GM12878 (cell line): Measurements from ENCODE around the gene TNFRSF6B. TPM values are rescaled to one million over a fixed set of nuclear protein-coding genes. Genes with fewer than 3 reads are reported as not detected.

Source experiments
- ATAC-seq: fragments of 200-7000 bp; cut with Tn5 transposase; 3 replicates; pipeline ENCODE4 v1.9.1; 2020; ENCODE audit warnings: mild to moderate bottlenecking, moderate library complexity
- BruUV-seq: library from RNA; stranded (reverse); fragments of 400-500 nt; replicated peaks from 2 replicates; lab custom pipeline; 2021; lab: Mats Ljungman, UMichigan
- CTCF ChIA-PET: fragments of 300-600 bp; sonication (Branson Sonifier 250); formaldehyde crosslinking; extraction: SDS; loops from one replicate; lab custom pipeline; 2021; ENCODE audit warnings: inconsistent platforms; lab: Yijun Ruan, JAX
- POLR2A ChIA-PET: fragments of 350-600 bp; formaldehyde crosslinking; extraction: SDS; loops from one replicate; lab custom pipeline; 2021; ENCODE audit warnings: inconsistent platforms; lab: Charles Lee
- RAD21 ChIA-PET: fragments of 300-600 bp; sonication (Branson Sonifier 250); formaldehyde crosslinking; loops from one replicate; lab custom pipeline; 2023; ENCODE audit warnings: antibody characterized with exemption; ENCODE audit not compliant: unreplicated experiment; lab: Charles Lee
- SMC1A ChIA-PET: fragments of 300-600 bp; sonication (Branson Sonifier 250); formaldehyde crosslinking; loops from one replicate; lab custom pipeline; 2023; ENCODE audit not compliant: unreplicated experiment, uncharacterized antibody; lab: Charles Lee
- DNase-seq: peaks from one replicate; pipeline ENCODE4 v3.0.0-alpha.2; 2011; ENCODE audit warnings: low read depth, low spot score
- FAIRE-seq: peaks from 3 replicates; lab custom pipeline; 2011; peaks lifted over from hg19 to GRCh38; lab: Jason Lieb, UNC
- H2AFZ ChIP-seq: 2 replicates; pipeline ENCODE4 v1.6.0; 2011; ENCODE audit warnings: low read depth, low read length, control low read depth; ENCODE audit not compliant: control insufficient read depth
- H3K27ac ChIP-seq: 2 replicates; pipeline ENCODE4 v1.5.1; 2011; ENCODE audit warnings: control low read depth; ENCODE audit not compliant: control insufficient read depth, insufficient read depth
- H3K27me3 ChIP-seq, 2 experiments: replicated peaks in 1 of 2; 2 replicates each; pipeline versions ENCODE4 v1.6.0 to v1.6.1; 2011; ENCODE audit warnings: low read length in 1 of 2; ENCODE audit not compliant: control insufficient read depth in 2 of 2, insufficient read depth in 2 of 2
- H3K36me3 ChIP-seq, 2 experiments: 2 replicates each; pipeline ENCODE4 v1.5.1; 2011; ENCODE audit warnings: low read length in 1 of 2; ENCODE audit not compliant: control insufficient read depth in 2 of 2, insufficient read depth in 2 of 2
- H3K4me1 ChIP-seq: 2 replicates; pipeline ENCODE4 v1.6.1; 2011; ENCODE audit warnings: mild to moderate bottlenecking, low read length, moderate library complexity, mixed read lengths; ENCODE audit not compliant: control insufficient read depth, insufficient read depth
- H3K4me2 ChIP-seq: 2 replicates; pipeline ENCODE4 v1.6.0; 2011; ENCODE audit warnings: control low read depth; ENCODE audit not compliant: control insufficient read depth, insufficient read depth
- H3K4me3 ChIP-seq: fragments of 200-600 bp; sonication (generic); 2 replicates; pipeline ENCODE4 v1.5.1; 2016
- H3K79me2 ChIP-seq: 2 replicates; pipeline ENCODE4 v1.6.0; 2011; ENCODE audit warnings: low read length; ENCODE audit not compliant: control insufficient read depth, insufficient read depth
- H3K9ac ChIP-seq: 2 replicates; pipeline ENCODE4 v1.8.0; 2011; ENCODE audit warnings: low read length, control low read depth, mixed read lengths; ENCODE audit not compliant: control insufficient read depth, insufficient read depth
- H3K9me3 ChIP-seq: replicated peaks from 3 replicates; pipeline ENCODE4 v1.5.1; 2011; ENCODE audit warnings: mild to moderate bottlenecking, low read length; ENCODE audit not compliant: control insufficient read depth, insufficient read depth
- H4K20me1 ChIP-seq: 2 replicates; pipeline ENCODE4 v1.6.0; 2011; ENCODE audit not compliant: control insufficient read depth, insufficient read depth
- BRCA1 ChIP-seq: IDR thresholded peaks from 2 replicates; pipeline ENCODE4 v1.6.1; 2011; ENCODE audit warnings: low read depth, low read length, improper control_type of control experiment
- DPF2 ChIP-seq: fragments of 450-650 bp; IDR thresholded peaks from 2 replicates; pipeline ENCODE4 v1.6.1; 2017; ENCODE audit warnings: mild to moderate bottlenecking
- HSF1 ChIP-seq: fragments of 150-350 bp; IDR thresholded peaks from 2 replicates; pipeline ENCODE4 v1.6.1; 2014; ENCODE audit warnings: mild to moderate bottlenecking, low read depth, low read length
- KAT2A ChIP-seq: conservative IDR thresholded peaks from 2 replicates; pipeline ENCODE4 v1.6.1; 2011; ENCODE audit warnings: low read depth, low read length; ENCODE audit not compliant: control insufficient read depth
- KDM1A ChIP-seq: fragments of 200-600 bp; sonication (generic); IDR thresholded peaks from 2 replicates; pipeline ENCODE4 v1.6.1; 2016; ENCODE audit warnings: borderline replicate concordance
- MEF2B ChIP-seq: fragments of 450-650 bp; IDR thresholded peaks from 2 replicates; pipeline ENCODE4 v1.6.1; 2018; ENCODE audit warnings: mild to moderate bottlenecking, moderate library complexity; ENCODE audit not compliant: partially characterized antibody, poor library complexity, severe bottlenecking
- NRF1 ChIP-seq: conservative IDR thresholded peaks from 2 replicates; pipeline ENCODE4 v1.6.1; 2011; ENCODE audit warnings: mild to moderate bottlenecking, low read depth, low read length, improper control_type of control experiment
- RBBP5 ChIP-seq: fragments of 200-600 bp; sonication (generic); conservative IDR thresholded peaks from 2 replicates; pipeline ENCODE4 v1.6.1; 2016
- SIX5 ChIP-seq: IDR thresholded peaks from 2 replicates; pipeline ENCODE4 v1.6.1; 2011; ENCODE audit warnings: mild to moderate bottlenecking, low read depth, low read length, moderate library complexity; ENCODE audit not compliant: severe bottlenecking
- SP1 ChIP-seq: IDR thresholded peaks from one replicate; pipeline ENCODE4 v1.6.1; 2011; ENCODE audit warnings: low read depth, low read length
- SRF ChIP-seq, 2 experiments: IDR thresholded peaks; 2 replicates each; pipeline ENCODE4 v1.6.1; 2011; ENCODE audit warnings: low read depth in 2 of 2, low read length in 2 of 2, mild to moderate bottlenecking in 1 of 2, moderate library complexity in 1 of 2
- STAT3 ChIP-seq: IDR thresholded peaks from 2 replicates; pipeline ENCODE4 v1.6.1; 2011; ENCODE audit warnings: low read depth, low read length, improper control_type of control experiment
- TCF3 ChIP-seq: IDR thresholded peaks from 2 replicates; pipeline ENCODE4 v1.6.1; 2012; ENCODE audit warnings: low read depth, mild to moderate bottlenecking, low read length, borderline replicate concordance; ENCODE audit not compliant: insufficient read depth
- USF2 ChIP-seq: IDR thresholded peaks from 2 replicates; pipeline ENCODE4 v1.6.1; 2011; ENCODE audit warnings: low read depth, low read length, improper control_type of control experiment, borderline replicate concordance
- WGBS: methylation state at CpG from one replicate; pipeline ENCODE4 v1.1.6; 2016; ENCODE audit warnings: low lambda C conversion rate; ENCODE audit not compliant: insufficient replicate concordance, insufficient coverage; ENCODE audit errors: missing lambda C conversion rate; 5-methylcytosine and 5-hydroxymethylcytosine counted together
- in situ Hi-C: fragments of 300-500 bp; cut with MboI; formaldehyde crosslinking; loops from 9 replicates; pipeline ENCODE4 v1.14.3; 2018; ENCODE audit warnings: mixed read lengths
- intact Hi-C: fragments of 100-400 bp; cut with micrococcal nuclease; formaldehyde crosslinking; loops from one replicate; pipeline ENCODE4 v1.14.2; 2022; ENCODE audit not compliant: unreplicated experiment
- polyA plus RNA-seq, 11 experiments: library from polyadenylated mRNA; depleted of rRNA in 4 of 11; unstranded in 6 of 11; stranded (reverse) in 5 of 11; fragments of >200 nt; fragmentation: Nextera tagmentation in 4 of 11; fragmentation: Illumina TruSeq in 1 of 11; extraction: Ambion mirVana in 4 of 11; extraction: Trizol in 1 of 11; gene quantifications; 1 replicate in 1 of 11; 2 replicates in 10 of 11; pipeline versions ENCODE4 v1.2.1 to v1.2.3, GENCODE V29; 2011 to 2016; ENCODE audit warnings: inconsistent platforms in 2 of 11, missing spikeins in 2 of 11, low read depth in 1 of 11
- total RNA-seq, 4 experiments: library from RNA; depleted of rRNA in 3 of 4; stranded (reverse); fragments of >200 nt in 3 of 4; fragmentation: Illumina TruSeq in 1 of 4; extraction: Trizol in 1 of 4; gene quantifications; 2 replicates each; pipeline versions ENCODE4 v1.2.1 to v1.2.3, GENCODE V29; 2013 to 2021

TNFRSF6B gene
- total and polyA plus RNA-seq, 10 of the 15 experiments (the other 5 are each of a cell fraction or from before 2014, with no cell fraction given) = 0.67 to 2.2 (median 1.8) TPM; not detected in 7

- BruUV-seq = no TSS peak
- WGBS = 91% methylated on average over 22 of the region's 22 CpGs
- H3K36me3 ChIP-seq = peaks cover 8 to 18% of the 10 kb centered on the region in 2 experiments; a peak in 3 of 4 replicates
- no peak overlapping the region for H3K4me3 ChIP-seq
- H3K4me1 ChIP-seq = peaks cover 6% of the 10 kb centered on the region
- ChIA-PET CTCF (no interaction called here), POLR2A (no interaction called here), RAD21 (no interaction called here), SMC1A (no interaction called here)
- FAIRE-seq (no peak), ATAC-seq (no peak), DNase-seq (no peak)
- intact Hi-C loops = no loop called here
- no peaks in the 10 kb centered on the region for H4K20me1 ChIP-seq
- in situ Hi-C loops = no loop called here
- H3K9me3 ChIP-seq = no peaks in the 10 kb centered on the region
- TF ChIP-seq MEF2B (no peak), RBBP5 (no peak), TCF3 (no peak), SRF (IDR thresholded peaks at IDR 0.05; ENCODE audit: low read depth in 2 of 2, low read length in 2 of 2) (no peak), SP1 (no peak), HSF1 (no peak), SIX5 (no peak), NRF1 (no peak), KDM1A (no peak), BRCA1 (no peak), KAT2A (no peak), DPF2 (no peak), STAT3 (no peak), USF2 (no peak)
- peaks cover 2% of the 10 kb centered on the region for H3K79me2 ChIP-seq
- H3K9ac ChIP-seq = no peak overlapping the region
- H2AFZ ChIP-seq = no peak overlapping the region
- H3K27me3 ChIP-seq = no peaks in the 10 kb centered on the region
- H3K27ac ChIP-seq = no peak overlapping the region
- H3K4me2 ChIP-seq = no peak overlapping the region
These were observed 32.2 kb upstream of the TNFRSF6B start for GRCh38 chr20:63664143-63664851.
